GM18873 (cell line): Measurements from ENCODE around the gene RGS12.

Experiments
- ATAC-seq: cut with Tn5 transposase; IDR thresholded peaks from one replicate; pipeline ENCODE4 v1.9.1; 2021; ENCODE audit warnings: mild to moderate bottlenecking, moderate library complexity, moderate number of reproducible peaks; ENCODE audit not compliant: unreplicated experiment, low FRiP score

RGS12 gene

DNA sequence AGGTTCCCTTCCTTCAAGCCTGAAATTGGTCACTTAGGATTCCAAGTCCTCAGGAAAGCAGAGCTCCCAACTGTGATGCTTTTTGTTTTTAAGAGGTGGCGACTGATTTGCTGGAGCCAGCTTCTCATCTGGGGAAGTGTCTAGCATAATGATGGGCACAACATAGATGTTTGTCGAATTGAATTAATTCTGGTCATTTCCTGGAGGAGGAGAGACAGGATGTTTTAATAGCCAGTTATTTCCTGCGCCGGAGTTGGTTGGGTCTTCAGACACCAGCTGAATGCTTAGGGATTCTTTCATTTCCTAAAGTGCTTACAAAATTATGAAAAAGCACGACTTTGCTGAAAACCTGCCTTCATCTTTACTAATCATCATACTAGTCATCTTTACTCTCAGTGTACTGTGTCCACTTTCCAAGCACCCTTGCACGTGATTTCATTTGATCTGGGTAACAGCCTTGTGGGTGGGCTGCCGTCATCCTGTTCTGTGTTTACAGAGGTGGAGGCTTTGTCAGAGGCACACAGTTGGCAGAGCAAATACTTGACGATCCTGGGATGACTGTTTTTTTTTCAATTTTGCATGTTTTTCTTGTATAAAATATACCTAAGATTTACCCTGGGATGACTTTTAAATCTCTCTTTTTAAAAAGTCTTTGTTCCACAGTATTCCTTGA is 49.5 kb downstream of the RGS12 start:
- ATAC-seq = no peak
